Hematopoietic multipotent progenitor cell treated with erythropoietin and hydrocortisone succinate and interleukin-3 and kit ligand, for 15 days (in vitro differentiated cells): ENCODE data around the gene AGO1.

Experiments
- DNase-seq: peaks from one replicate; pipeline ENCODE4 v3.0.0-alpha.2; 2015; ENCODE audit warnings: low spot score

AGO1 gene

GRCh38 chr1:35882945-35883634 lies at the start of gene AGO1:
Gene AGO1, plus strand, starts transcription at chr1:35883209. Its CDS starts 213 bp downstream, at chr1:35883422.
- DNase-seq, result peak; percentile 92

- no peak for DNase-seq
These were observed 49.6 kb upstream of the AGO1 start for GRCh38 chr1:35833395-35833794.

- DNase-seq, result no peak
These were observed 48.8 kb upstream of the AGO1 start for GRCh38 chr1:35834218-35834617.

GRCh38 chr1:35835398-35835797 lies 47.6 kb upstream of the AGO1 start:
- no peak for DNase-seq

GRCh38 chr1:35836734-35837133 lies 46.3 kb upstream of the AGO1 start:
- no peak for DNase-seq

GRCh38 chr1:35838693-35839245 lies 44.2 kb upstream of the AGO1 start:
- DNase-seq, result no peak

GRCh38 chr1:35844826-35845225 lies 38.2 kb upstream of the AGO1 start:
- DNase-seq, result no peak

- no peak for DNase-seq
These were observed 37.2 kb upstream of the AGO1 start for GRCh38 chr1:35845766-35846165.

GRCh38 chr1:35847935-35848565 lies 35.0 kb upstream of the AGO1 start:
- DNase-seq, result no peak

GRCh38 chr1:35850051-35850450 lies 33.0 kb upstream of the AGO1 start:
- no peak for DNase-seq

- DNase-seq, result no peak
These were observed 32.3 kb upstream of the AGO1 start for GRCh38 chr1:35850716-35851115.

- no peak for DNase-seq
These were observed 31.7 kb upstream of the AGO1 start for GRCh38 chr1:35851132-35851869.

GRCh38 chr1:35852241-35852640 lies 30.8 kb upstream of the AGO1 start:
- DNase-seq, result no peak

GRCh38 chr1:35854989-35855700 lies 27.9 kb upstream of the AGO1 start:
- no peak for DNase-seq

- DNase-seq, result no peak
These were observed 26.0 kb upstream of the AGO1 start for GRCh38 chr1:35856964-35857363.

GRCh38 chr1:35857830-35858229 lies 25.2 kb upstream of the AGO1 start:
- no peak for DNase-seq

- DNase-seq, result no peak
These were observed 22.3 kb upstream of the AGO1 start for GRCh38 chr1:35860696-35861095.

GRCh38 chr1:35863136-35863535 lies 19.9 kb upstream of the AGO1 start:
- no peak for DNase-seq

GRCh38 chr1:35863881-35864625 lies 19.0 kb upstream of the AGO1 start:
- DNase-seq, result no peak

- DNase-seq, result no peak
These were observed 18.2 kb upstream of the AGO1 start for GRCh38 chr1:35864813-35865212.

- no peak for DNase-seq
These were observed 16.0 kb upstream of the AGO1 start for GRCh38 chr1:35866991-35867390.
